Glutamatergic neuron (in vitro differentiated cells): Measurements from ENCODE around the gene MICU2. TPM values are rescaled to one million over a fixed set of nuclear protein-coding genes. Genes with fewer than 3 reads are reported as not detected.

Experiments
- DNase-seq: peaks from one replicate; pipeline ENCODE4 v3.0.0; 2022
- H3K27ac Mint-ChIP-seq: one replicate; pipeline ENCODE4 v1.8.0; 2020; ENCODE audit warnings: mild to moderate bottlenecking, mixed read lengths, inconsistent platforms; ENCODE audit not compliant: unreplicated experiment
- H3K27me3 Mint-ChIP-seq: one replicate; pipeline ENCODE4 v1.8.0; 2020; ENCODE audit warnings: mild to moderate bottlenecking, moderate library complexity, mixed read lengths, inconsistent platforms; ENCODE audit not compliant: unreplicated experiment
- H3K36me3 Mint-ChIP-seq: one replicate; pipeline ENCODE4 v1.8.0; 2020; ENCODE audit warnings: mild to moderate bottlenecking, mixed read lengths, inconsistent platforms; ENCODE audit not compliant: unreplicated experiment
- H3K4me1 Mint-ChIP-seq: one replicate; pipeline ENCODE4 v1.8.0; 2020; ENCODE audit warnings: mild to moderate bottlenecking, low read depth, mixed read lengths, inconsistent platforms; ENCODE audit not compliant: unreplicated experiment
- H3K4me3 Mint-ChIP-seq: one replicate; pipeline ENCODE4 v1.8.0; 2020; ENCODE audit warnings: mild to moderate bottlenecking, mixed read lengths, inconsistent platforms; ENCODE audit not compliant: unreplicated experiment
- H3K9me3 Mint-ChIP-seq: one replicate; pipeline ENCODE4 v1.8.0; 2020; ENCODE audit warnings: mild to moderate bottlenecking, moderate library complexity, mixed read lengths, inconsistent platforms; ENCODE audit not compliant: unreplicated experiment
- total RNA-seq: library from RNA; stranded (reverse); fragmentation: NEBNext Ultra II Directional; extraction: Animal tissue kit (Norgen Biotek cat#: 25700); gene quantifications from one replicate; pipeline ENCODE4 v1.2.1, GENCODE V29; 2021; ENCODE audit not compliant: unreplicated experiment
- TF ChIP-seq, protein P1 (sequence below): fragments of 200-600 bp; sonication (generic); IDR thresholded peaks from one replicate; pipeline ENCODE4 v1.5.0; 2021; ENCODE audit not compliant: partially characterized antibody, unreplicated experiment

The MICU2 gene
- total RNA-seq, 1 donor from 2014 or later, result 37.2 TPM

DNA sequence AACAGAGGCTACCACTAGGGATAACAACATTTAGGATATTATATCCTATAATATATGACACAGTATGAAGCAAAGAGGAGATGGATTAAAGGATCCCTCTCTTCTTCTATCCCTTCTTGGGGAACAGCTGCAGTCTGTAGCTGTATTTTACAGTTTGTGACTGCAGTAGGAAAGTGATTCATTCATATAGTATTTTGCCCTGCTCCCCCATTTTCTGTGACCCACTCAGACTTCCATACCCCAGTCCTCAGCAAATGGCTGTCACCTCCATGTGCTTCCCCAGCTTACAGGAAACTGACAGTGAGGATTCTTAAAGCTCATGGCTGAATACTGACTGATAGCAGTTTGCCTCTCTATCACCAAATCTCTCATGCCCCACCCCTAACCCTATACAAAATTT is 27.5 kb downstream of the MICU2 start:
- TF ChIP-seq, protein P1, sequence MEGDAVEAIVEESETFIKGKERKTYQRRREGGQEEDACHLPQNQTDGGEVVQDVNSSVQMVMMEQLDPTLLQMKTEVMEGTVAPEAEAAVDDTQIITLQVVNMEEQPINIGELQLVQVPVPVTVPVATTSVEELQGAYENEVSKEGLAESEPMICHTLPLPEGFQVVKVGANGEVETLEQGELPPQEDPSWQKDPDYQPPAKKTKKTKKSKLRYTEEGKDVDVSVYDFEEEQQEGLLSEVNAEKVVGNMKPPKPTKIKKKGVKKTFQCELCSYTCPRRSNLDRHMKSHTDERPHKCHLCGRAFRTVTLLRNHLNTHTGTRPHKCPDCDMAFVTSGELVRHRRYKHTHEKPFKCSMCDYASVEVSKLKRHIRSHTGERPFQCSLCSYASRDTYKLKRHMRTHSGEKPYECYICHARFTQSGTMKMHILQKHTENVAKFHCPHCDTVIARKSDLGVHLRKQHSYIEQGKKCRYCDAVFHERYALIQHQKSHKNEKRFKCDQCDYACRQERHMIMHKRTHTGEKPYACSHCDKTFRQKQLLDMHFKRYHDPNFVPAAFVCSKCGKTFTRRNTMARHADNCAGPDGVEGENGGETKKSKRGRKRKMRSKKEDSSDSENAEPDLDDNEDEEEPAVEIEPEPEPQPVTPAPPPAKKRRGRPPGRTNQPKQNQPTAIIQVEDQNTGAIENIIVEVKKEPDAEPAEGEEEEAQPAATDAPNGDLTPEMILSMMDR, result no peak
- DNase-seq, result no peak
- no peaks in the 10 kb centered on the region for H3K27me3 Mint-ChIP-seq
- H3K27ac Mint-ChIP-seq, result no peak overlapping the region
- peaks cover 2% of the 10 kb centered on the region for H3K9me3 Mint-ChIP-seq
- H3K4me3 Mint-ChIP-seq, result no peak overlapping the region
- H3K4me1 Mint-ChIP-seq, result peaks cover 4% of the 10 kb centered on the region
- no peaks in the 10 kb centered on the region for H3K36me3 Mint-ChIP-seq

DNA sequence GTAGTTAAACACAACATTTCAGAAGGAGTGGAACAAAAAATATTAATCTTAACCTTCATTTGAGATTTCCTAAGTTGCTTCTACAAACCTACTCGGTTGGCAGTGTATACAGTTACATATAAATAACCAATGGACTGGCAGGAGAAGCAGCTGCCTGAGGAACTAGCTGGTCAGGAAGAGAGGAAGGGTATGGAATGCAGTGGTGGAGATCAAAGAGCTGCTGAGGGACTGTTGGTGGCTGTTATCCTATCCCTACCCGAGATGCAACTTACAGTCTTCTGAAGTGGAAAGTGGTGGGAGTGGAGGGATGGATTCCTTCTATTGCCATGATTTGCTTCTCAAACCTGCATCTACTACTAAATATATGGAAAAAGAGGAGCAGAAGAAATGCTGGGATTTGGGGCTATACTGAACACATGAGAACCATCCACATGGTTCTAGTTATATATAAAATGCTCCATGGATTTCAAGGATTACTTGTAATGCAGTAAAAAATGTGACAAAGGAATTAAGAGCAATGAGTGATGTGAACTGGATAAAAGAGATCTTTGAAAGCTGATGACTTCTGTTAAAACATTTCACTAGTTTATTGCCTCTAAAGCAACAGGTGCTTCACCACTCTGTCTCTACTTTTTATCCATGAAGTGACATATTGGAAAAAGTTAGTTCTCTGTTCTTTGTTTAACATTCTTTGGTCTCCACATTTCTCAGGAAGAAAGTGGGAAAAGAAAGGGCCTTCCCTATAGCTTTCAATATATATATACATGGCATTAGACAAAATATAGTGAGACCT is 29.9 kb downstream of the MICU2 start:
- Mint-ChIP-seq H3K4me3 (no peak overlapping the region), H3K27me3 (no peaks in the 10 kb centered on the region), H3K36me3 (no peaks in the 10 kb centered on the region), H3K4me1 (peaks cover 4% of the 10 kb centered on the region), H3K9me3 (no peaks in the 10 kb centered on the region), H3K27ac (no peak overlapping the region)
- TF ChIP-seq, protein P1, result no peak
- DNase-seq, result no peak

DNA sequence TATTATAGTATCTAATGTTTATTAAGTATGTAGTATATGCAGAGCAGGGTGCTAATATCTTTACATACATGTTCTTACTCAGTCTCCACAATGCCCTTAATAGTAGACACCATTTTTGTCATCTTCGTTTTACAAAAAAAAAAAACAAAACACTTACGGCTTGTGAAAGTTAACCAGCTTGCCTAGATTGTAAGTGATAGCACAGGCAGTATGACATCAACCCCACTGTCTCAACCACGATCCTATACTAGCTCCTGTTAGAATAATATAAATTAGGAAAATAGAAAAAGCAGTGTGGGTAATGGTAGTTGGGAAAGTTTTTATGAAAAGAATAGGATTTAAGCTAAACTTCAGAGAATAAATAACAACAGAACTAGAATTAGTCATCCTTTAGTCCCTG is 34.3 kb downstream of the MICU2 start:
- no peak overlapping the region for H3K27ac Mint-ChIP-seq
- DNase-seq, result no peak
- peaks cover 5% of the 10 kb centered on the region for H3K36me3 Mint-ChIP-seq
- TF ChIP-seq, protein P1, result no peak
- H3K4me3 Mint-ChIP-seq, result no peak overlapping the region
- no peaks in the 10 kb centered on the region for H3K27me3 Mint-ChIP-seq
- no peaks in the 10 kb centered on the region for H3K9me3 Mint-ChIP-seq
- peaks cover 4% of the 10 kb centered on the region for H3K4me1 Mint-ChIP-seq

DNA sequence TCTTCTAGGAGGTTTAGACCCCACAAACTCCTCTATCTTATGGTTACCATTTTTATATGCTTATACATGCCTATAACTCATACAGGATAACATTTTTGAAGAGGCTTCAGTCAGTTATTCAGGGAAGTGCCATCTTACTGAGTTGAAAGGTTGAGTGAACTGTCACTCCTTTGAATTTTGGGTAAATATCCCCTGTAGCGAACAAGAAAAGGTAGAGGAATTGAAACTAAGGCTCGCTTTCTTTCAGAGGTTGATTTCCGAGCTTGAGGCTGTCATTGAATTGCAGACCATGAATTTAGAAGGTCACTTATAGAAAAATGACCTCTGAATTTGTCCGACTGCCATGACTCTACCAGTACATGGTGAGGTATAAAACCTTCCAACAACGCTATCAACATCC is 35.1 kb downstream of the MICU2 start:
- H3K27me3 Mint-ChIP-seq, result no peaks in the 10 kb centered on the region
- no peaks in the 10 kb centered on the region for H3K9me3 Mint-ChIP-seq
- peaks cover 4% of the 10 kb centered on the region for H3K4me1 Mint-ChIP-seq
- H3K36me3 Mint-ChIP-seq, result peaks cover 5% of the 10 kb centered on the region
- no peak overlapping the region for H3K4me3 Mint-ChIP-seq
- H3K27ac Mint-ChIP-seq, result no peak overlapping the region
- TF ChIP-seq, protein P1, result no peak
- DNase-seq, result no peak

DNA sequence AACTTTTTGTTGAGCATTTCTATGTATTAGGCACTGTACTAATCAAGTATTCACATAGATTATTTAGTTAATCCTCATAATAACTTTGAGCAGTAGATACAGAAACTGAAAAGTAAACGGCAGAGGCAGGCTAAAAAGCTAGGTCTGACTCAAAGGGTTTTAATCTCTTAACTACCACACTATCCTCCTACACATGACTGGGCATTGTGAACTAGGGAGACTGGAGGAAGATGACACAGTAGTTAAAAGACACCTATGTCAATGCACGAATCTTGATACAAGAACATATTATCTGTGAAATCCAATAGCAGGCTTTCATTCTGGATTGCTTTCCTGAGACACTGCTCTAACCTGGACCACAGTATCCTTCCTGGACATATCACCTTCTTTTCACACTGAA is 36.3 kb downstream of the MICU2 start:
- H3K36me3 Mint-ChIP-seq, result peaks cover 5% of the 10 kb centered on the region
- no peak overlapping the region for H3K27ac Mint-ChIP-seq
- TF ChIP-seq, protein P1, result no peak
- no peak for DNase-seq
- H3K27me3 Mint-ChIP-seq, result no peaks in the 10 kb centered on the region
- no peaks in the 10 kb centered on the region for H3K9me3 Mint-ChIP-seq
- no peak overlapping the region for H3K4me3 Mint-ChIP-seq
- peaks cover 4% of the 10 kb centered on the region for H3K4me1 Mint-ChIP-seq
